ENCODE data around the gene SLC13A3. TPM values are rescaled to one million over a fixed set of nuclear protein-coding genes. Genes with fewer than 3 reads are reported as not detected.

Gene SLC13A3
- total and polyA plus RNA-seq, 4 donors: 1.1 to 2.4 (median 2.0) TPM

DNA sequence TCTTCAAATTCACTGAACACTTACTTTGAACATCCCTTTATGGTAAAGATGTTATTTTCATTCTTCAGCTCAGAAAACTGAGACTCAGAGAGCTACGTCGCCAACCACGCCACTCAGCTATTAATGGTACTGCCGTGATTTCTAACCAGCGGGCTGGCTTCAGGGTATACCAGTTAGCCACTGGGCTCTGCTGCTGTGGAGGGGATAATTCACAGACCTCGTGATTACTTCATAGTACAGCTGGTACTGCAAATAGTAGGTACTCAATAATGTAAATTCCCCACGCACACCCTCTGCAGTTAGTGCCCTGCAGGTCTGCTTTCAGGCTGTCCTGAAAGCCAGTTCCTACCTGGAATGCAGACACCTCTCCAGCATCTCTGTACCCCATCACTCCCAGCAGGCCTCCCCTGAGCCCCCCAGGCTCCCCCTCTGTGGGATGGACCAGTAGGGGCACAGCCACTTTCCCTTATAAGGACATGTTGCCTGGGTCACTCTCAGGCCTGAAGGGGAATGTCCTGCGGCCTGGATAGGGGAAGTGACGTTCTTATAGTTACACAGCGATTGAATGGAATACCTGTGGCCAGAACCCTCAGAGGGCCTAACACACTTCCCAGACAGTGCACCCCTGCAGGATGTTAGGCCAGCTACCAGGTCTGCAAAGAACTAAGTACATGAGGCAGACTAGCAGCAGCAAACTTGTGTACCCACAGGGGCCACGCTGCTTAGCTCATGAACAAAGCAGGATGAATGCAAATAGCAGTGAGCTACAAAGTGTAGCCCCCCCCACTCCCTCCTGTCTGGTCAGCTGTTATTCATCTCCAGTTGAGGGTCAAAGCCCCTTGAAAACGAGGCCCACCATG lies 99.5 kb downstream of the SLC13A3 start:
- ATAC-seq (ENCODE audit: insufficient read depth, low FRiP score) (no peak), DNase-seq (no peak)
- H3K4me1 ChIP-seq (ENCODE audit: control insufficient read depth in 5 of 5, insufficient read depth in 5 of 5, low read length in 5 of 5): no peaks in the 10 kb centered on the region

GRCh38 chr20:46550461-46550860 lies 100.8 kb downstream of the SLC13A3 start, which contains the start of gene OCSTAMP:
TSS of gene OCSTAMP (minus strand) at chr20:46550654. CDS start at chr20:46550560, 94 bp downstream.
- WGBS, 2 donors: 24 to 58% methylated on average over 9 of the region's 9 CpGs
- Histone ChIP-seq H3K27ac (ENCODE audit: low read depth in 1 of 2, low read length in 1 of 2) (no peak within 1 kb of the TSS), H3K4me1 (ENCODE audit: control insufficient read depth in 5 of 5, insufficient read depth in 5 of 5, low read length in 5 of 5) (peaks cover 0 to under 1% (median 0%) of the 10 kb centered on the region in 5 donors), H3K9me3 (ENCODE audit: control insufficient read depth in 4 of 4, insufficient read depth in 3 of 4, low read length in 3 of 4) (peaks cover 0 to 4% (median 0%) of the 10 kb centered on the region in 4 donors), H3K9ac (ENCODE audit: insufficient read depth in 1 of 2, low read length in 2 of 2) (no peak within 1 kb of the TSS), H3K4me3 (no peak within 1 kb of the TSS), H3K36me3 (ENCODE audit: control insufficient read depth in 4 of 4, insufficient read depth in 4 of 4, low read length in 4 of 4) (no peaks in the 10 kb centered on the region), H3K27me3 (ENCODE audit: control insufficient read depth in 3 of 3, insufficient read depth in 3 of 3, low read length in 2 of 3) (no peaks in the 10 kb centered on the region)
- ATAC-seq (ENCODE audit: insufficient read depth, low FRiP score) (no peak), DNase-seq (no peak)
- TF ChIP-seq, protein P1, sequence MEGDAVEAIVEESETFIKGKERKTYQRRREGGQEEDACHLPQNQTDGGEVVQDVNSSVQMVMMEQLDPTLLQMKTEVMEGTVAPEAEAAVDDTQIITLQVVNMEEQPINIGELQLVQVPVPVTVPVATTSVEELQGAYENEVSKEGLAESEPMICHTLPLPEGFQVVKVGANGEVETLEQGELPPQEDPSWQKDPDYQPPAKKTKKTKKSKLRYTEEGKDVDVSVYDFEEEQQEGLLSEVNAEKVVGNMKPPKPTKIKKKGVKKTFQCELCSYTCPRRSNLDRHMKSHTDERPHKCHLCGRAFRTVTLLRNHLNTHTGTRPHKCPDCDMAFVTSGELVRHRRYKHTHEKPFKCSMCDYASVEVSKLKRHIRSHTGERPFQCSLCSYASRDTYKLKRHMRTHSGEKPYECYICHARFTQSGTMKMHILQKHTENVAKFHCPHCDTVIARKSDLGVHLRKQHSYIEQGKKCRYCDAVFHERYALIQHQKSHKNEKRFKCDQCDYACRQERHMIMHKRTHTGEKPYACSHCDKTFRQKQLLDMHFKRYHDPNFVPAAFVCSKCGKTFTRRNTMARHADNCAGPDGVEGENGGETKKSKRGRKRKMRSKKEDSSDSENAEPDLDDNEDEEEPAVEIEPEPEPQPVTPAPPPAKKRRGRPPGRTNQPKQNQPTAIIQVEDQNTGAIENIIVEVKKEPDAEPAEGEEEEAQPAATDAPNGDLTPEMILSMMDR (IDR thresholded peaks at IDR 0.05; ENCODE audit: control extremely low read depth, extremely low read depth): no peak

More for the DNA sequence above, 99.5 kb downstream of the SLC13A3 start:
- Histone ChIP-seq H3K27me3 (ENCODE audit: control insufficient read depth in 3 of 3, insufficient read depth in 3 of 3, low read length in 2 of 3) (no peaks in the 10 kb centered on the region), H3K9ac (ENCODE audit: insufficient read depth in 1 of 2, low read length in 2 of 2) (no peak overlapping the region), H3K9me3 (ENCODE audit: control insufficient read depth in 4 of 4, insufficient read depth in 3 of 4, low read length in 3 of 4) (no peaks in the 10 kb centered on the region), H3K4me3 (no peak overlapping the region), H3K27ac (ENCODE audit: low read depth in 1 of 2, low read length in 1 of 2) (no peak overlapping the region), H3K36me3 (ENCODE audit: control insufficient read depth in 4 of 4, insufficient read depth in 4 of 4, low read length in 4 of 4) (no peaks in the 10 kb centered on the region)
- TF ChIP-seq, protein P1 (IDR thresholded peaks at IDR 0.05; ENCODE audit: control extremely low read depth, extremely low read depth): no peak
- WGBS, 2 donors: 65 to 72% methylated on average over 12 of the region's 12 CpGs

DNA sequence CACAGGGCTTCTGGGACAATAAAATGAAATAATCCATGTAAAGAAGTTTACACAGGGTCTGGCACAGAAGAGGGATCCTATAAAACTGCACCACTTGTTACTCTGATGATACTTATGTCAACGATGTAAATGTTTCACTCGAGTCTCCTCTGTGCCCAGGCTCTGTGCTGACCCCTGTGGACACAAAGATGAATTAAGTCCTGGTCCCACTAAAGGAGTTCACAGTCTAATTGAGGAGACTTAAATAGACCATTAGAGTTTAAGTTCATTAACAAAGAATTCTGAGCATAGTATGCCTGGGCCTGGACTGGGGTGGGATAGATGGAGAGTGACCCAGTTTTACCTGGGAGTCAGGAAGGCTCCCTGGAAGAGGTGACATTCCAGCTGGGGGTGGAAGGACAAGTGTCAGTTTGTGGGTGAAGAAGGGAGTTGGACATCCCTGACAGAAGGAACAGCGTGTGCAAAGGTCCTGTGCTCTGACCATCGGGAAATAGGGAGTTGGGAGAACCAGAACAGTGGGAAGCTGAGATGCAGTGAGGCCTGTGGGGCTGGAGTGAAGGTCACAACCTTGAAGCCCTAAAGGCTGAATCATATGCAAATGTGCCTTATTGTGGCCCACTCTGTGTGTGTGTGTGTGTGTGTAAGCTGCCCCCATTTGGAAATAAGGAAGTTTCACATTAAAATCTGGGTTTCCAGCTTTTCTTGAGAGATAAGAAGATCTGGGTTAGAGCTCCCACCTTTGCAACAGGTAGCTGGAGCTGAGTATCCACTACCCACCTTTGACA lies 101.9 kb downstream of the SLC13A3 start:
- no peak for ATAC-seq (ENCODE audit: insufficient read depth, low FRiP score)
- Histone ChIP-seq H3K36me3 (ENCODE audit: control insufficient read depth in 4 of 4, insufficient read depth in 4 of 4, low read length in 4 of 4) (no peaks in the 10 kb centered on the region), H3K9me3 (ENCODE audit: control insufficient read depth in 4 of 4, insufficient read depth in 3 of 4, low read length in 3 of 4) (peaks cover 0 to 4% (median 0%) of the 10 kb centered on the region in 4 donors), H3K9ac (ENCODE audit: insufficient read depth in 1 of 2, low read length in 2 of 2) (no peak overlapping the region), H3K27me3 (ENCODE audit: control insufficient read depth in 3 of 3, insufficient read depth in 3 of 3, low read length in 2 of 3) (no peaks in the 10 kb centered on the region), H3K4me1 (ENCODE audit: control insufficient read depth in 5 of 5, insufficient read depth in 5 of 5, low read length in 5 of 5) (peaks cover 0 to 4% (median 0%) of the 10 kb centered on the region in 5 donors), H3K4me3 (no peak overlapping the region), H3K27ac (ENCODE audit: low read depth in 1 of 2, low read length in 1 of 2) (no peak overlapping the region)
- 83 to 86% methylated on average over 4 of the region's 4 CpGs for WGBS, 2 donors
- TF ChIP-seq, protein P1 (IDR thresholded peaks at IDR 0.05; ENCODE audit: control extremely low read depth, extremely low read depth): no peak
- no peak for DNase-seq
